NOMO-1 treated with DMSO at 0.1 percent for 48 hours (cell line): ENCODE results near the gene RNF11.
"Not testable (repeated sequence)": the region's sequence is repeated elsewhere in the genome, so short reads cannot be mapped to it uniquely, and the experiment has no call there.

ENCODE experiments used
- DNase-seq: peaks from one replicate; lab custom pipeline; 2025; ENCODE audit not compliant: unreplicated experiment; lab: John Stamatoyannopoulos, UW

RNF11 gene

DNA sequence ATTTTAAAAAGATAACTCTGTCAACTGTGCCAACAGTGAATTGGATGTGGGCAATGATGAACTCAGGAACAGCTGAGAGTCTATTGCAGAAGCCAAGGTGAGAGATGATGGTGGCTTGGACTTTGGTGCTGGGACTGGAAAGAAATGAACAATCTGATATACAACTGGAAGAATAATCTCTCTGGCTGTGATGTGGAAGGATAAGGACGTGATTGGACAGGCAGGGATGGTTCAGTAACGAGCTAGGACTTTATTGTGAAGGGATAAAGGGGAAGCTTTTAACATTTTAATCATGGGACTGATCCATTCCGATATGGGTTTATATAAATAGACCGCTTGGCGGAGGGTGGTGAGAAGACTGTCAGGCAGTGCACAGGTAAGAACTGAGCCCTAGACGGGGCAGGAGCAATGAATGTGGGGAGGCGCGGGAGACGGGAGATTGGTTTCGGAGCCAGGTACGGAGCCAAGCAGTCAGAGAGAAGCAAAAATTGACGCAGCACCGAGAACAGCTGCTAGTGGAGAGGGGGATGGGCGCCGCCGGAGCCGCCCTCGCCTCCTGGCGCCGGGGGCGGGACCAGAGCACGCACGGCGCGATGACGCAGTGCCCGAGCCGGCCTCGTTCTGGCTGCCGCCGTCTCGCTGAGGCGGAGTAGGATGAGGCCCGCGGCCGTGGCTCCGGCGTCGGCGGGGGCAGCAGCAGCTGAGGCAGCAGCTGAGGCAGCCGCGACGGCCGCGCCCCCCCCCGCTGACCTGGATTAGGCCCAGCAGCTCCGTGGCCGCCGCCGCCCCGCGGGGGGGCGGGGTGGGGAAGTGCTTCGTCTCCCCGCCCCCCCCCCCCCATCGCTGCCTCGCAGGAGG, at the start of gene RNF11:
RNF11 (plus strand) TSS at position 601 of the 858 bp plus-strand sequence. CDS start 484 bp downstream, outside the sequence.
- peak; percentile 83 for DNase-seq

DNA sequence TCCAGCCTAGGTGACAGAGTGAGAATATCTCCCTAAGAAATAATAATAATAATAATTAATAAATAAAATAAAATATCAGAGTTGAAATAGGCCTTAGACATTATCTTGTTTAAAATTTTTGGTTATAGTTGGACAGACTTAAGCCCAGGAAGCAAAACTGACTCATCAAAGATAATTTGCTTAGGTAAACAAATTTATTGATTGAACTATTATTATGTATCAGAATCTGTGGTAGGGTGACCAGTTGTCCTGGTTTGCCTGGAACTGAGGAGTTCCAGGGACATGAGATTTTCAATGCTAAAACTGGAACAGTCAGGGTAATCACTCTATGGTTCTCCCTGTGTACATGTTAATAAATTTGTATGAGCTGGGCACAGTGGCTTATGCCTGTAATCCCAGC, 47.8 kb upstream of the RNF11 start:
- DNase-seq = no peak

GRCh38 chr1:51189421-51190073, 46.5 kb upstream of the RNF11 start:
- DNase-seq = peak; percentile 69

GRCh38 chr1:51190961-51191360, 45.1 kb upstream of the RNF11 start:
- peak; percentile 40 for DNase-seq

DNA sequence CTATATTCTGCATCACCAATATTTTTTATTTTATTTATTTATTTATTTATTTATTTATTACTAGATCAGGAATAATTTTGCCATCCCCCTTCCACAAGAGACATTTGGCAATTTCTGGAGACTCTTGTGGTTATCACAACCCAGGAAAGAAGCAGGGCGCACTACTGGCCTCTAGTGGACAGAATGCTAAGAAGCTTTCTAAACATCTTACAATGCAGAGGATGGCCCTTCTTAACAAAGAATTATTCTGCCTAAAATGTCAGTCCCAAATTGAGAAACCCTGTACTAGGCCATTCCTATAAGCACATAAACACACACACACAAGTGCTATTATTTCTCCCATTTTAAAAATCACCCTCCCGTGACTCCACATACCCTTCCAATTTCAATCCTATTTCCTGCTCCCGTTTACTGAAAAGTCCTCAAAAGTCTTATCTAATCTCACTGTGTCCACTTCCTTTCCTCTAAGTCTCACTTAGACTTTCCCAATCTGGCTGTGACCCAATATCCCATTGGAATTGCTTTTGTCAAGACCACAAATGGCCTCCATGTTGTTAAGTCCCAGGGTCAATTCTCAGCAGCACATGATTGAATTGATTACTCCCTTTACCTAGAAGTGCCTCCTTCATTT, 43.7 kb upstream of the RNF11 start:
- peak; percentile 66 for DNase-seq

- DNase-seq = no peak
These were observed 42.5 kb upstream of the RNF11 start for GRCh38 chr1:51193564-51193963.

DNA sequence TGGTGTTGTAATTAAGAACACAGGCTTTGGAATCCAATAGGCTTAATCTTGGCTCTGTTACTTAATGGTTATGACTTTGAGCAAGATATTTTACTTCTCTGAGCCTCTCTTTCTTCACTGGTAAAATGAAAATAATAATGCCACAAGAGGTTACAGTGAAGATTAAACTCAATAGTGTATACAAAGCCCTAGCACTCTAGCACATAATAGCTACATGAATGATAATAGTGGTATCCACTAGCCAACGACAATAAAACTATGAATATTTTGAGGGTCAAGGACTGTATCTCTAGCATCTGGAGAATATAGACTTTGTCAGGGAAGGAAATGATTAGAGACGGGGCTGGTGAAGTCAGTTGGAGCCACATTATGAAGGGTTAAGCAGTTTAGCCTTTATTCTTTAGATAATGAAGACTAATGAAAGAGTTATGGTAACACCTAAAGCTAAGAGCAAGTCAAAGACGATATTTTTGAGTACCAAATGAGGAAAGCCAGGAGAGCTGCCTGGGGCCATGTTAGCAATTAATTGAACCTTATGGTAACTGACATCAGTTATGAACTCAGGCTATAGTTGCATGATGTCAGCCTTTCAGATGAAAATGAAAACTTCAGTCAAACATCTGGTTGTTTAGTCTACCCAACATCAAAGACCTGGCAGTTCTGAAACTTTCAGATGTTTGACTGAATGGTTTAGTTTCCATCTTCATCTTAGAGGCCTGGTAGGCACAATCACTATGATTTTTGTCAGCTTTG, 32.8 kb upstream of the RNF11 start:
- no peak for DNase-seq

GRCh38 chr1:51203874-51204245, 32.2 kb upstream of the RNF11 start:
- DNase-seq = no peak

GRCh38 chr1:51210055-51210454, 26.0 kb upstream of the RNF11 start:
- no peak for DNase-seq

DNA sequence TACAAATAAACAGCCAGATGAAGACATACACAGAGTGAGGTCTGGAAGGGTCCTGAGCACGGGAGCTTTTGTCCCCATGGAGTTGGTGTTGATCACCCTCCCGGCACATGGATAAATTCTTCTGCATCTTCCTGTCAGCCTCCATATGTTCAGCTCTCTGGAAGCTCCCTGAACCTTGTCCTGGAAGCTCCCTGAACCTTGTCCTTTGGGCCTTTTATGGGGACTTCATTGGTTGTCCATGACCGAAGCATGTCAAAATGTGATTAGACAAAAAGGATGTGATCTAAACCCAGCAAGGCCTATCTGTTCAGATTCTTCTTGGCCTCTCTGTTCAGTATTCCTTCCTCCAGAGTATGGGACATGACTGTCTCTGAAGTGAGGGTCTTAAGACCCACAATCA, 25.4 kb upstream of the RNF11 start:
- DNase-seq = no peak

DNA sequence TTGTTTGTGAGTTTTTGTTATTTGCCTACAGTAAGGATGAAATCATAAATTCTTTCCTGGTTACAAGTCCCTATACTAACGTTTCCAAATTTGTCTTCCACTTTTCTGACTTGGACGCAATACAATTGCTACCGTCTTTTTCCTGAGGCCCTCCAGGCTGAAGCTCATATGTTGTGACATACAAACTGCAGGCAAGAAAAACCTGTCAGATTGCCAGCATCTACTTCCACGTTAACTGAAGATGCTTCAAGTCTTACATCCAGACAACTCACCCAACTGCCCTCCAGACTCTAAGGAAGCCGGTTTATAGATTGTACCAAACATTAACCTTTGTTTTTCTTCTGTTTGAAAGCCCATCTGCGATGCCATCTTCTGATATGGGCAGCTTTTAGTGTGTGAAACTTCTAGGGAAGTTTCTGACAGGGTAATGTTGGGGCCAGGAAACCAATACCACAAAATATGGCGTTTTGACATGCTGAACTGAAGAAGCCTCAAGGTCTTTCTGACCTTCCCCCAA, 21.4 kb upstream of the RNF11 start:
- DNase-seq = peak; percentile 55

DNA sequence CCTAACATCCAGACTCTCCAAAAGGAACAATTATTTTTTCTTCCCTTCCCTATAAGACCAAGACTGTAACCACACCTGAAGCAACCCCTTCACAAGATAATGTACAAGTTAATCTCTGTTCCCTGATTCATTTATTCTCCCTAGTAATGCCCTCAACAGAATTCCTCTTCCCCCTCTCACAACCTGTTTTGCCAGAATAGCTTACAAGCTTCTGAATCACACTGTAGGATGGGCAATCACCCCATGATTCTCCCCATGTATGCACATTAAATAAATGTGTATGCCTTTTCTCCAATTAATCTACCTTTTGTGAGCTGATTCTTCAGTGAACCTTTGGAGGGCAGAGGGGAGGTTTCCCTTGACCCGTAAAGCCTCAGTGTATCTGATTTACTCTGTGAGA, 20.9 kb upstream of the RNF11 start:
- DNase-seq = no peak

DNA sequence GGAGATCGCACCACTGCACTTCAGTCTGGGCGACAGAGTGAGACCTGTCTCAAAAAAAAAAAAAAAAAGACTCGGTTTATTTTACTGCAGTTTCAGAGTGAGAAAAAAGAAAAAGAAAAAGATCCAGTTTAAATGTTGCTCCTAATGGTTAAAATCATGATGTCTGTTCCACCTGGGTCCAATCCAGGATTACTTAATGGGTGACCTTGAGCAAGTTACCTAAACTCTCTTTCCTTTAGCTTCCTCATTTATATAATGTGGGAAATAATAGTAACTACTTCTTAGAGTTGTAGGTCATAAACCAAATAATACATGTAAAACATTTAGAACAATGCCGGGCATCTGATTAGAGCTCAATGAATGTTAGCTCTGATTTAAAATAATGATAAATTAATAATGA, 19.4 kb upstream of the RNF11 start:
- DNase-seq = no peak

GRCh38 chr1:51217101-51217500, 19.0 kb upstream of the RNF11 start:
- no peak for DNase-seq

- DNase-seq = no peak
These were observed 17.5 kb upstream of the RNF11 start for GRCh38 chr1:51218570-51218969.

GRCh38 chr1:51219022-51219421, 17.1 kb upstream of the RNF11 start:
- DNase-seq = no peak

DNA sequence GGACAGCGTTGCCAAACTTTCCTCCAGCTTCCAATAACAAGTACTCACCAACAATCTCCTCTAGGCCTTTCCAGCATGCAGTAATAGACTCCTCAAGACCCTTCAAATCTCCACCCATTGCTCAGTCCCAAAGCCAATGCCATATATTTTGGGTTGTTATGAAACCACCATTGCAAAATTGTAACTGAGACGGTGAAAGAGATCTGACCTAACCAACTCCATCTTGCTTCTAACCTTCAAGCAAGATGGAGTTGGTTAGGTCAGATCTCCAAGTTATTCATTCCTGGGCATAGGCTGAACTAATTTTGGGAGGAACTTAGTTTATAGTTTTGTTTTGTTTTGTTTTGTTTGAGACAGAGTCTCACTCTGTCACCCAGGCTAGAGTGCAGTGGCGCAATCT, 14.5 kb upstream of the RNF11 start:
- DNase-seq = not testable (repeated sequence)

DNA sequence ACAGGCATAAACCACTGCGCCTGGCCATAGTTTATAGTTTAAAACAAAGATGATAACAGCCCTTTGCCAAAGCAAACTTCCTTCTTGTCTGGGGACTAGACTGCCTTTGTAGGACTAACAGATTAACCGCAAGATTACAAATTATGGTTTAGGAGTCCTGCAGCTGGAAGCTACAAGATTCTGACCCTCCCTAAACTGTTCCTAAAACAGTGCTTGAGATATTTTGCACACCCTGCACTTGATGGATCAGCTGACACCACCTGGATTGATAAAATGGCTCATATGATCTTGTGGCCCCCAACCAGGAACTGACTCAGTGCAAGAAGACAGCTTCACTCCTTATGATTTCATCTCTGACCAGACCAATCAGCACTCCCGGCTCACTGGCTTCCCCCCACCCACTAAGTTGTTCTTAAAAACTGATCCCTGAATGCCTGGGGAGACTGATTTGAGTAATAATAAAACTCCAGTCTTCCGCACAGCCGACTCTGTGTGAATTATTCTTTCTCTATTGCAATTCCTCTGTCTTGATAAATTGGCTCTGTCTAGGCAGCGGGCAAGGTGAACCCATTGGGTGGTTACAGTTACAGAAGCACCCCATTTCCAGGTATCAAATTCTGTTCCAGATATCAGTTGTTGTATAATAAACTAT, 13.8 kb upstream of the RNF11 start:
- no peak for DNase-seq

GRCh38 chr1:51222809-51223208, 13.3 kb upstream of the RNF11 start:
- no peak for DNase-seq

DNA sequence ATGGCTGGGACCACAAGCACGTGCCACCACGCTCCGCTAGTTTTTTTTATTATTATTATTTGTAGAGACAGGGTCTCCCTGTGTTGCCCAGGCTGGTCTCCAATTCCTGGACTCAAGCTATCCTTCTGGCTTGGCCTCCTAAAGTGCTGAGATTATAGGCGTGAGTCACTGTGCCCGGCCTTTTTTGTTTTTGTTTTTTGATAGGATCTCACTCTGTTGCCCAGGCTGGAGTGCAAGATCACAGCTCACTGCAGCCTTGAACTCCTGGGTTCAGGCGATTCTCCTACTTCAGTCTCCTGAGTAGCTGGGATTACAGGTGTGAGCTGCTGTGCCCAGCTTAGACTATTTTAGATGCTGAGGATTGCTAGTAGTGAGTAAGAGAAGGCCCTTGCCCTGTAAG, 11.8 kb upstream of the RNF11 start:
- DNase-seq = no peak
